ENCODE data around the gene NRSN2. TPM values are rescaled to one million over a fixed set of nuclear protein-coding genes. Genes with fewer than 3 reads are reported as not detected.

Gene NRSN2
- total RNA-seq, 1 donor from 2014 or later, result 24.5 TPM

- no peak for DNase-seq (ENCODE audit: low spot score in 2 of 2)
Measured at GRCh38 chr20:402898-403581, 56.1 kb downstream of the NRSN2 start.

GRCh38 chr20:403582-403957 is 56.7 kb downstream of the NRSN2 start:
- H3K36me3 ChIP-seq, result no peaks in the 10 kb centered on the region
- no peak for DNase-seq (ENCODE audit: low spot score in 2 of 2)
- intact Hi-C loops (cut with DNase I), result no loop called here

More at GRCh38 chr20:402898-403581, 56.1 kb downstream of the NRSN2 start:
- Histone ChIP-seq H3K27me3 (no peaks in the 10 kb centered on the region), H3K4me1 (peaks cover 0 to 2% of the 10 kb centered on the region in 2 donors), H3K4me3 (no peak overlapping the region), H3K36me3 (no peaks in the 10 kb centered on the region), H3K27ac (no peak overlapping the region), H3K9me3 (no peaks in the 10 kb centered on the region)
- intact Hi-C loops (cut with DNase I), result no loop called here
- no peak for TF ChIP-seq CTCF (IDR thresholded peaks at IDR 0.05)

GRCh38 chr20:404088-404487 is 57.2 kb downstream of the NRSN2 start:
- Histone ChIP-seq H3K36me3 (no peaks in the 10 kb centered on the region), H3K27ac (no peak overlapping the region), H3K9me3 (no peaks in the 10 kb centered on the region), H3K4me1 (peaks cover 0 to 4% of the 10 kb centered on the region in 2 donors), H3K27me3 (no peaks in the 10 kb centered on the region), H3K4me3 (no peak overlapping the region)
- TF ChIP-seq CTCF (IDR thresholded peaks at IDR 0.05), result no peak
- DNase-seq (ENCODE audit: low spot score in 2 of 2), result no peak
- intact Hi-C loops (cut with DNase I), result no loop called here

More at GRCh38 chr20:403582-403957, 56.7 kb downstream of the NRSN2 start:
- Histone ChIP-seq H3K4me3 (no peak overlapping the region), H3K4me1 (peaks cover 0 to 2% of the 10 kb centered on the region in 2 donors), H3K27me3 (no peaks in the 10 kb centered on the region), H3K9me3 (no peaks in the 10 kb centered on the region), H3K27ac (no peak overlapping the region)
- TF ChIP-seq CTCF (IDR thresholded peaks at IDR 0.05), result no peak

Other genes with a start within 250 kb of the NRSN2 start
- not detected for gene DEFB126, start 204.5 kb upstream of the NRSN2 start, total RNA-seq
- gene DEFB127, start 189.7 kb upstream of the NRSN2 start, total RNA-seq, result not detected
- gene DEFB128, start 157.4 kb upstream of the NRSN2 start, total RNA-seq, result not detected
- gene DEFB129, start 119.9 kb upstream of the NRSN2 start, total RNA-seq, result not detected
- 0.32 TPM for gene DEFB132, start 89.4 kb upstream of the NRSN2 start, total RNA-seq
- gene C20orf96, start 56.4 kb upstream of the NRSN2 start, total RNA-seq, result 0.32 TPM
- 15.6 TPM for gene ZCCHC3, start 49.5 kb upstream of the NRSN2 start, total RNA-seq
- gene SOX12, start 21.6 kb upstream of the NRSN2 start, total RNA-seq, result 6.2 TPM
- gene TRIB3, start 33.6 kb downstream of the NRSN2 start, total RNA-seq, result not detected
- gene RBCK1, start 61.2 kb downstream of the NRSN2 start, total RNA-seq, result 123 TPM
- gene TBC1D20, start 115.4 kb downstream of the NRSN2 start, total RNA-seq, result 32.5 TPM
- gene CSNK2A1, start 196.7 kb downstream of the NRSN2 start, total RNA-seq, result 74.1 TPM

All from ascending aorta (tissue), 2 donors.